Measurements from ENCODE around the gene PLCB4. TPM values are rescaled to one million over a fixed set of nuclear protein-coding genes. Genes with fewer than 3 reads are reported as not detected.

Gene PLCB4
- total RNA-seq, 2 experiments from 2014 or later = not detected

GRCh38 chr20:9411833-9412232 lies 342.9 kb downstream of the PLCB4 start:
- no peak for DNase-seq
- ChIA-PET POLR2A (no interaction called here), CTCF (no interaction called here)
- H3K4me3 Mint-ChIP-seq = no peak overlapping the region
- H3K9me3 Mint-ChIP-seq = no peaks in the 10 kb centered on the region
- H3K27ac Mint-ChIP-seq = no peak overlapping the region
- H3K4me1 Mint-ChIP-seq = no peaks in the 10 kb centered on the region
- no peaks in the 10 kb centered on the region for H3K36me3 Mint-ChIP-seq (ENCODE audit: low read depth)
- no peaks in the 10 kb centered on the region for H3K27me3 Mint-ChIP-seq

DNA sequence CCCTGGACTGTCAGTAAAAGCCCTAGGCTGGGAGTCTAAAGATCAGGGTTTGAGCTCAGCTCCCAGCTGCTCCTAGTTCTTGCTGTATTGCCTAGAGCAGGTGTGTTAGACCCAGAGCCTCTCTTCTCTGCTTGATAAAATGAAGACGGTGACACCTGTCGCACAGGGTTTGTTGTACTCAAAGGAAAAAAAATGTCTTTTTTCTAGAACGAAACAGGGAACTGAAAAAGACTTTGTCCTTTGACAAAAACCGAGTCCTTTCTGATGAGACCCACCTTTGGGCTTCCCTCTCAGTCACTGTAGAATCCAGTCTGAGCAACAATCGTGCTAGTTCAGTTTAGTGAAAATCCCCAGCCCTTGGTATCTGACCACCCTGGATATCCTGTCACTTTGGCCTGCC lies 343.4 kb downstream of the PLCB4 start:
- ChIA-PET CTCF (no interaction called here), POLR2A (no interaction called here)
- no peak for DNase-seq
- H3K4me3 Mint-ChIP-seq = no peak overlapping the region
- no peaks in the 10 kb centered on the region for H3K36me3 Mint-ChIP-seq (ENCODE audit: low read depth)
- H3K4me1 Mint-ChIP-seq = no peaks in the 10 kb centered on the region
- H3K9me3 Mint-ChIP-seq = no peaks in the 10 kb centered on the region
- no peak overlapping the region for H3K27ac Mint-ChIP-seq
- no peaks in the 10 kb centered on the region for H3K27me3 Mint-ChIP-seq

GRCh38 chr20:9413001-9413400 lies 344.1 kb downstream of the PLCB4 start:
- no peaks in the 10 kb centered on the region for H3K9me3 Mint-ChIP-seq
- H3K27me3 Mint-ChIP-seq = no peaks in the 10 kb centered on the region
- no peak for DNase-seq
- H3K4me3 Mint-ChIP-seq = no peak overlapping the region
- H3K36me3 Mint-ChIP-seq (ENCODE audit: low read depth) = no peaks in the 10 kb centered on the region
- POLR2A ChIA-PET = no interaction called here
- no peak overlapping the region for H3K27ac Mint-ChIP-seq
- no peaks in the 10 kb centered on the region for H3K4me1 Mint-ChIP-seq
- CTCF ChIA-PET = no interaction called here

DNA sequence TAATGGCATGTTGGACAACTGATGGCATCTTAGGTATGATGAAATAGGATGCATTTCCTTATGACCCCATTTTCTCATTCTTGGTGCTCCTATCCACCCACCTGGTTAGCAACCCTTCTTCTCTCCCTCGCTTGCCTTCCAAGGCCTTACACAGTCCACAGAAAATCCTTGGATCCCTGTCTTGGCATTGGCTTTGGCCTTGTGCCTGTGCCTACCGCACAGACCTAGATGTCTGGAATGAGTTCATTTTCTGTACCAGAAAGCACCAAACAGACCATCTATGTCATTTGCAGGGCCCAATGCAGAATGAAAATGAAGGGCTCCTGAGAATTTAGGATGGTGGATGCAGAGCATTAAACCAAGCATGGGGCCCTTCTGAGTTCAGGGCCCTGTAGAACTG lies 346.5 kb downstream of the PLCB4 start:
- Mint-ChIP-seq H3K36me3 (ENCODE audit: low read depth) (no peaks in the 10 kb centered on the region), H3K27me3 (no peaks in the 10 kb centered on the region), H3K4me1 (no peaks in the 10 kb centered on the region), H3K9me3 (no peaks in the 10 kb centered on the region), H3K4me3 (no peak overlapping the region), H3K27ac (no peak overlapping the region)
- CTCF ChIA-PET = no interaction called here
- POLR2A ChIA-PET = no interaction called here
- no peak for DNase-seq

DNA sequence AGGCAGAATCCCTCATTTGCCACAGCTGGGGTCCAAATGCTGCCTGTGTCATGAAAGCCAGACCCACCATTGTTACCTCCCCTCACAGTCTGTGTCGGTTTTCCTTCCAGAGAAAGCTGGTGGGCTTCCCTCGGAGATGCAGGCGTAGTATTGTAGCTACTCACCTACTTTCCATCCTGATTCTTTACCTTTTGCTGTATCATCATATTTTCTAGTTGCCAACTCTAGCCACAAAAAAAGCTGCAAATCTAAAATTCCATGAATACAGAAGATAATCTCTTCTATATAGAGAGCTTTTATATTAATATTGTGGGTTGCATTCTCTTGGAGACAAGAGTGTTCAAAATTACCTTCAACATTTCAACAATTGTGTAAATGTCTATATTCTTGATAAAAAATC lies 347.5 kb downstream of the PLCB4 start:
- Mint-ChIP-seq H3K27ac (no peak overlapping the region), H3K27me3 (no peaks in the 10 kb centered on the region), H3K9me3 (no peaks in the 10 kb centered on the region), H3K36me3 (ENCODE audit: low read depth) (no peaks in the 10 kb centered on the region), H3K4me3 (no peak overlapping the region), H3K4me1 (no peaks in the 10 kb centered on the region)
- ChIA-PET CTCF (no interaction called here), POLR2A (no interaction called here)
- no peak for DNase-seq

GRCh38 chr20:9417665-9418064 lies 348.8 kb downstream of the PLCB4 start:
- no peak for DNase-seq
- H3K4me1 Mint-ChIP-seq = no peaks in the 10 kb centered on the region
- ChIA-PET CTCF (no interaction called here), POLR2A (no interaction called here)
- H3K27me3 Mint-ChIP-seq = no peaks in the 10 kb centered on the region
- H3K4me3 Mint-ChIP-seq = no peak overlapping the region
- H3K36me3 Mint-ChIP-seq (ENCODE audit: low read depth) = no peaks in the 10 kb centered on the region
- no peak overlapping the region for H3K27ac Mint-ChIP-seq
- H3K9me3 Mint-ChIP-seq = no peaks in the 10 kb centered on the region

DNA sequence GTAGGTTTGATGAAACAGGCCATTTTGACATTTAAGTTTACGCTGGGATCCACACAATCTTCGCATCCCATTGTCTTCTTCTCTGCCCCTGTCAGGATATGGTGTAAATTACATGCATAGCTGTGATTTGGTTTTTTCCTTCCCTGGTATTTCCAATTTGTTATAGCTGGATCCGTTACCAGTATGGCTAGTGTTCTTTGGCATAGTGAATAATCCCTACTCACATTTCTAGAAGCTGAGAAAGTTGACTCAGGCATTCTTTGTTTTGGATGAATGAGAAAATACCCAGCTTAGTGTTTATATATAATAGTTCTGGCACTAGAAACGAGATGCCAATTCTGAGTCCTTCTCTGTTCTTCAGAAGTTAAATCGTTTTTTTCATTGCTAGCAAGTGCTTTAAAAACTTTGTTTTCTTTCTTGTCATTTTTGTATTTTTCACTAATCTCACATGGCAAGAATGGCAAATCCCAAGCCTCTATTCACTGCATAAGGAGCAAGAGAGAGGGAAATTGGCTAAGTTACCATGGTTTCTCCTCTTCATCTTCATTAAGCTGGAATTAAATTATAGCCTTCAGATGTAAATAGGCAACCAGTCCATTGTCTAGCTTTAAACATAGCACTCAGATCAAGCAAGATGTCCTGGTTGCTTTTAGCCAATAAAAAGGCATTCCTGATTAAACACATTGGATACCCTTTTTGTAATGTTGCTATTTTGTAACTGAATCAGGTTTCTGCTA lies 353.6 kb downstream of the PLCB4 start:
- no peaks in the 10 kb centered on the region for H3K4me1 Mint-ChIP-seq
- POLR2A ChIA-PET = no interaction called here
- no peak overlapping the region for H3K4me3 Mint-ChIP-seq
- no peaks in the 10 kb centered on the region for H3K9me3 Mint-ChIP-seq
- no peaks in the 10 kb centered on the region for H3K36me3 Mint-ChIP-seq (ENCODE audit: low read depth)
- CTCF ChIA-PET = interaction anchor here (2.0 kb wide), 1 partner anchor 14 kb away, joined by 9 read pairs; no protein-coding TSS in a partner anchor
- no peak overlapping the region for H3K27ac Mint-ChIP-seq
- no peak for DNase-seq
- no peaks in the 10 kb centered on the region for H3K27me3 Mint-ChIP-seq

DNA sequence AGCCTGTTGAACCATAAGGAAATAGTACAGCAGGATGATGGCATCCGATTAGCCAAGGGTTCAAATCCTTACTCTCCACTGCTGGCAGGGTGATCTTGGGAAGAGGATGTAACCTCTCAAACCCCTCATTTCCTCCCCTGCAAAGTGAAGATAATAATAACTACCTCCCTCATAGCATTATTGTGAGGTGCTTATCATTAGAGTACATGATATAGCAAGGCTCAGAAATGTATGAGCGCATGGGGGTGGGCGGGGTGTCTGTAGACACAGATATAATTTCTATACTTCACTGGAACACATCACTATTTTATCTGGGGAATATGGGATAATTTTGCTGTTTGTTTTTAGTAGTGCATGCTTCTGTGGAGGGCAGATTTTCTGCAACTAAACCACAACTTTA lies 355.7 kb downstream of the PLCB4 start:
- H3K27ac Mint-ChIP-seq = no peak overlapping the region
- DNase-seq = no peak
- no peaks in the 10 kb centered on the region for H3K27me3 Mint-ChIP-seq
- ChIA-PET POLR2A (no interaction called here), CTCF (no interaction called here)
- no peak overlapping the region for H3K4me3 Mint-ChIP-seq
- no peaks in the 10 kb centered on the region for H3K4me1 Mint-ChIP-seq
- H3K36me3 Mint-ChIP-seq (ENCODE audit: low read depth) = no peaks in the 10 kb centered on the region
- peaks cover 2% of the 10 kb centered on the region for H3K9me3 Mint-ChIP-seq

DNA sequence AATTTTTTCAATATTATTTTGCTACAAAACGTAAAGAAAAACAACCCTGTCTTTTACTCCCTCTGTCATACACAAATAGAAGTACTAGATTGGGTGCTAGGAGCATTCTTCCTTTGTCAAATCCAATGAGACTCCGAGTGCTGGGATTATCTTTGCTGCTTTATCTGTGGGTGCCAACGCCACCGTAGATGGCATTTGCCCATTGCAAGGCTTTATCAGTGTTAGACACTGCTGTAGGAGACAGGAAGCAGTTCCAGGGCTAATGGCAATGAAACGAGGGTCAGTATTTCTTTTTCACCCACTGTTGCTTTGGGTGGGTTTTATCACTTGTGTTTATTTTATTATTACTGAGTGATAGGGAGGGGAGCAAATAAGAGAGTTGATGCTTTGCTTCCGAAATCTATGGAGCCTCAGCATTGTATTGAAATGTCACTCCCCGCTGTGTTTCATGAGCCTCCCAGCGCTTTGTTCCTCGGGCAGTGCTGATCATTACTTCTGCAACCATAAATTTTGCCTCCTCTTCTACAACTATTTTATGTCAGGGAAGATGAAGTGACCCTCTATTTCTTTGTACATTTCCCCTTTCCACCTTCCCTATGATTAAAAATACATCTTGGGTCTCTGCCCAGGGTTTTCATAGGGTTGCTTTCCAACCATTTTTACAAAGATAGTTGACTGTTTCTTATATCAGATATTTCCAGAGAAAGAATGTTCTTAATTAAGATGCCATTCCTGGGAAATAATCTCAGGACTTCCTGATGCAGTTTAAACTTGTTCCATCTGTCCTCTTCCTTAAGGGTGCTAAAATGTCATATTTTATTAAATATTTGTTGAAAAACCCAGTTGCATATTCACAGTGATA lies 358.8 kb downstream of the PLCB4 start:
- Mint-ChIP-seq H3K9me3 (peaks cover 2% of the 10 kb centered on the region), H3K27ac (no peak overlapping the region), H3K36me3 (ENCODE audit: low read depth) (no peaks in the 10 kb centered on the region), H3K4me3 (no peak overlapping the region), H3K27me3 (no peaks in the 10 kb centered on the region), H3K4me1 (no peaks in the 10 kb centered on the region)
- POLR2A ChIA-PET = no interaction called here
- CTCF ChIA-PET = interaction anchor here (2.0 kb wide), 1 partner anchor 19 kb away, joined by 7 read pairs; no protein-coding TSS in a partner anchor
- no peak for DNase-seq

DNA sequence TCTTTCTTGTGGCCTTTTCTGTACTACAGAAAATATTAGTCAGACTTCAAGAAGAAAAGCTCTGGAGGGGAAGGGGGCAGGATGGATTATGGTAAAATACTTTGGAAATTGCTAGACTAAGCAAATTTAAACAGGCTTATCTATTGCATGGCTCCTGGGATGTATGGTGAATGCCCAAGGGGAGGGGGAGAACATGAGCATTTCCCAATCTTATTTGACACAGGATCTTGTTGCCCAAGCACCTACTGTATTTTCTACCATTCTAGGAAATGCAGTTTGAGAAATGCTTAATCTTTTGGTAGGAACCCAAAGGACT lies 359.4 kb downstream of the PLCB4 start:
- no peak overlapping the region for H3K27ac Mint-ChIP-seq
- no peaks in the 10 kb centered on the region for H3K4me1 Mint-ChIP-seq
- peaks cover 2% of the 10 kb centered on the region for H3K9me3 Mint-ChIP-seq
- no peaks in the 10 kb centered on the region for H3K27me3 Mint-ChIP-seq
- H3K4me3 Mint-ChIP-seq = no peak overlapping the region
- H3K36me3 Mint-ChIP-seq (ENCODE audit: low read depth) = no peaks in the 10 kb centered on the region
- ChIA-PET CTCF (no interaction called here), POLR2A (no interaction called here)
- no peak for DNase-seq

- ChIA-PET POLR2A (no interaction called here), CTCF (interaction anchor here (0.7 kb wide), 1 partner anchor 32 kb away, joined by 3 read pairs; no protein-coding TSS in a partner anchor)
- Mint-ChIP-seq H3K4me1 (no peaks in the 10 kb centered on the region), H3K27ac (no peak overlapping the region), H3K9me3 (peaks cover 11% of the 10 kb centered on the region), H3K4me3 (no peak overlapping the region), H3K27me3 (no peaks in the 10 kb centered on the region), H3K36me3 (ENCODE audit: low read depth) (no peaks in the 10 kb centered on the region)
- DNase-seq = no peak
Observed at GRCh38 chr20:9439806-9440205, 370.9 kb downstream of the PLCB4 start.

DNA sequence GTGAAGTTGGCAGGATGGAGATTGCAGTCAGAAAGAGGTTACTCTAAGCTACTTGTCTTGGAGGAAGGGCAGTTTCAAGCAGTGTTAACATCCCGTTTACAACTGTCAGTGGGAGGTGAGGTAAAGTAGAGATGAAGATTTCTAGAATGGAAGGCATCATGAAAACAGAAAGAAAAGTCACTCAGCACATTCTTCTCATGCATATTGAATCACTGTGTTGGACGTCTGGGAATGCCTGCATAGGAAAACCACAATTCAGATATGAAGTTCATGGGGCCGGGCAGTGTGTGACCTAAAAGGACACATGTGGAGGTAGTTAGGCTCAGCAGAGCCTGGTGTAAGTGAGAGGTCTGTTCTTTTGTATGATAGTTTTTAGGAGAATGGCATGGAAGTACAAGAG lies 372.0 kb downstream of the PLCB4 start:
- Mint-ChIP-seq H3K36me3 (ENCODE audit: low read depth) (no peaks in the 10 kb centered on the region), H3K27ac (no peak overlapping the region), H3K4me1 (no peaks in the 10 kb centered on the region), H3K9me3 (peaks cover 11% of the 10 kb centered on the region), H3K27me3 (no peaks in the 10 kb centered on the region), H3K4me3 (no peak overlapping the region)
- DNase-seq = no peak
- POLR2A ChIA-PET = no interaction called here
- CTCF ChIA-PET = no interaction called here

- Mint-ChIP-seq H3K9me3 (peaks cover 11% of the 10 kb centered on the region), H3K27ac (no peak overlapping the region), H3K4me1 (no peaks in the 10 kb centered on the region), H3K36me3 (ENCODE audit: low read depth) (no peaks in the 10 kb centered on the region), H3K4me3 (no peak overlapping the region), H3K27me3 (no peaks in the 10 kb centered on the region)
- no peak for DNase-seq
- CTCF ChIA-PET = no interaction called here
- POLR2A ChIA-PET = no interaction called here
Observed at GRCh38 chr20:9441948-9442347, 373.1 kb downstream of the PLCB4 start.

DNA sequence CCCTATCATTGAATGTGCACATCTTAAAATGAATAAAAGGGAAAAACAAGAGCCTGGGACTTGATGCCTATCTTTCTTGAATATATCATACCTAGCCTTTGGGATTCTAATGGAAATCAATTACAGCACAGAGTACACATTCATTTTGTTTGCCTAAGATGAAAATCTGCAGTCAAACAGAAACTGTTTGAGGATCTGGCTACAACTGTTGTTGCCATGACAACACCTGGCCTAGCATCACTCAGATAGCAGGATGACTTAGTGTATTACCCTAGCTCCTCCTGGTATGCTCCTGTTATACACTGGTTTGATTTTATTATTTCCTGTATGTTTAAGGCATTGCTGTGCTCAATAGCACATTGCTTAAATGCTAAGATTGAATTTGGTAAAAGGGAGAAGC lies 374.0 kb downstream of the PLCB4 start:
- Mint-ChIP-seq H3K4me3 (no peak overlapping the region), H3K9me3 (peaks cover 11% of the 10 kb centered on the region), H3K27ac (no peak overlapping the region), H3K4me1 (no peaks in the 10 kb centered on the region), H3K27me3 (no peaks in the 10 kb centered on the region), H3K36me3 (ENCODE audit: low read depth) (no peaks in the 10 kb centered on the region)
- no peak for DNase-seq
- POLR2A ChIA-PET = no interaction called here
- CTCF ChIA-PET = no interaction called here

Measured in activated CD4-positive, alpha-beta memory T cell treated with anti-CD3 and anti-CD28 coated beads, Interleukin-2, amount 10 ng/mL, durations not matched to agents 7 days and 5 days (primary cell).